Stimulated activated effector memory CD8-positive, alpha-beta T cell treated with anti-CD3 and anti-CD28 coated beads, Interleukin-12 subunit alpha, Interleukin-12 subunit beta, amount 100 ng/mL, for 72 hours (primary cell): Measurements from ENCODE around the gene LRWD1.
"Not testable (repeated sequence)": the region's sequence is repeated elsewhere in the genome, so short reads cannot be mapped to it uniquely, and the experiment has no call there.

Source experiments
- ATAC-seq: fragments of 150-1000 bp; cut with Tn5 transposase; 2 replicates; pipeline ENCODE4 v1.10.0; 2021
- DNase-seq, 2 donors: peaks; one replicate each; pipeline ENCODE4 v3.0.0; 2021 to 2022; ENCODE audit warnings: low spot score in 2 of 2
- H3K27ac Mint-ChIP-seq: one replicate; pipeline ENCODE4 v1.8.0; 2022; ENCODE audit warnings: mild to moderate bottlenecking, mixed read lengths
- H3K36me3 Mint-ChIP-seq: one replicate; pipeline ENCODE4 v1.8.0; 2022; ENCODE audit warnings: mild to moderate bottlenecking, mixed read lengths
- H3K4me1 Mint-ChIP-seq: one replicate; pipeline ENCODE4 v1.8.0; 2022; ENCODE audit warnings: mixed read lengths
- H3K4me3 Mint-ChIP-seq: one replicate; pipeline ENCODE4 v1.8.0; 2022; ENCODE audit warnings: mild to moderate bottlenecking, mixed read lengths
- H3K9me3 Mint-ChIP-seq: one replicate; pipeline ENCODE4 v1.8.0; 2022; ENCODE audit warnings: mixed read lengths

LRWD1 gene

DNA sequence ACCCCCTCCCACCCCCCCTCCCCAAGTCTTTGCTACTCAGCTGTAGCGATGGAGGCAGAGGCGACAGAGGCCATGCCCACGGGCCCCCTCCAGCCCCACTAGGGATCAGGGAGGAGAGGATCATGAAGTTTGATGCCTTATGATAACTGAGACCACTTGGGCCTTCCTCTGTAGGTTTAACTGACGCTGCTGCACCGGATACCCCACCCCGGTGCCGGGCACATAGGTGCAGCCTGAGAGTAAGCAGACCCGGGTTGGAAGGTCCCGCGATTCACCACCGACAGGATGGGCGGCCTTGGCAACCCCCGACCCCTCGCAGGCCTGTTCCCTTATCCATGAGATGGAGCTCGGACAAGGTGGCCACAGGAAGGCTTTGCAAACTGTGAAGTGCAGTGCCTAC lies 29.2 kb downstream of the LRWD1 start:
- not testable (repeated sequence) for H3K36me3 Mint-ChIP-seq, H3K4me1 Mint-ChIP-seq, H3K4me3 Mint-ChIP-seq, H3K9me3 Mint-ChIP-seq, H3K27ac Mint-ChIP-seq
- DNase-seq, result peak in 1 of 2 donors; percentile 79
- ATAC-seq, result peak; percentile 0

DNA sequence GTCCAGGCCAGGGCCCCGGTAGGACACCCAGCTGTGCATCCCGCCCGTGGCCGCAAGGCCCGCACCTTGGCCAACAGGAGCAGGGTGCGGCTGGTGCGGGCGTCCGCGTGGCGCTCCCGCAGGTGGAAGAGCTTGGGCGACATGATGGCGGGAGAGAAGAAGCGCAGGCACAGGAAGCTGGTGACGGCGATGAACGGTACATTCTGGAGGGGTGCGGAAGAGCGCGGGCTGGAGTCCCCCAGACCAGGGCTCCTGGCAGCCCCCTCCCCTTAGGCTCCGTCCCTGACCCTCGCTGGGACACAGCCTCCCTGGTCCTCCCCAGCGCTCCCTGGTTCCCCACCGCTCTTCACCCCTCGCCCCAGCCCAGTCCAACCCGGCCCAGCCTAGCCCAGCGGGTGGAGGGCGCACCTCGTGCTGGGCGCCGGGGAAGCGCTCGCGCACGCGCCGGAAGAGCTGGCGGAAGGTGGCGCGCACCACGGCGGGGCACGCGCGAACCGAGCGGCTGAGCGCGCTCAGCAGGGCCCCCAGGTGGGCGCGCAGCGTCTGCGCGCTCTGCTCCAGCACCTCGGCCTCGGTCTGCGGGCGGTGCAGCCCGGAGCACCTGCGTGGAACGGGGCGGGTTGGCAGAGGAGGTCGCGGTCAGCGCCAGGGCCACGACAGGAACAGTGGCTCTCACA lies 29.8 kb downstream of the LRWD1 start:
- not testable (repeated sequence) for DNase-seq, H3K4me1 Mint-ChIP-seq, H3K36me3 Mint-ChIP-seq, H3K9me3 Mint-ChIP-seq, H3K27ac Mint-ChIP-seq, H3K4me3 Mint-ChIP-seq
- ATAC-seq, result peak; percentile 81

DNA sequence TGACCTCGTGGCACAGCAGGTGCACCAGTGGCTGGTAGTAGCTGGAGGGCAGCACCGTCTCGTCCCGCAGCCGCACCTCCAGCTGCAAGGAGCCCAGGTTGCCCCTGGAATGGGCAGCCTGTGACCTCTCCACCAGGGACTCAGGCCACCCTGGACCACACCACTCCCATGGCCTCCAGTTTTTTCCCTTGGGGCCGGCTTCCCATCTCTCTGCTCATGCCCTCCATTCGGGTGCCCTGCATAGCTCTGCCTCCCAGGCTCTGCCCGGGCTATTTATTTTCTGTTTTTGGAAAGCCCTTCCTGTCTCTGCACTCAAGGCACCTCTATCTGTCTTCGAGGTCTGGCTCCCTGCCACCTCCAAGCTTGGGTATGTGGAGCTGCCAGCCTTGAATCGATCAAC lies 32.1 kb downstream of the LRWD1 start:
- H3K9me3 Mint-ChIP-seq, H3K36me3 Mint-ChIP-seq, H3K27ac Mint-ChIP-seq, H3K4me1 Mint-ChIP-seq, H3K4me3 Mint-ChIP-seq, ATAC-seq: not testable (repeated sequence)
- peak in 1 of 2 donors; percentile 52 for DNase-seq

DNA sequence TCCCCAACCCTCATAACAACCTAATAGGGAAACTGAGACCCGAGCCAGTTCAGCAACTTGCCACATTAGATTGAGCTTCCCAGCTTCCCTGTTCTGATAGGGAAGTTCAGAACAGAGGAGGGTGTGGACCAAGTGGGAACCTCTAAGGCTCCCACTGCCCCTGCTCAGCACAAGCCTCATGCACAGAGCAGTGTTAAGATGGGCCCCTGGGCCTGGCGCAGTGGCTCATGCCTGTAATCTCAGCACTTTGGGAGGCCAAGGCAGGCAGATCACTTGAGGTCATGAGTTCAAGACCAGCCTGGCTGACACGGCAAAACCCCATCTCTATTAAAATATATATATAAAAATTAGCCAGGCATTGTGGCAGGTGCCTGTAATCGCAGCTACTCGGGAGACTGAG lies 32.5 kb downstream of the LRWD1 start:
- not testable (repeated sequence) for ATAC-seq, H3K9me3 Mint-ChIP-seq, H3K36me3 Mint-ChIP-seq, H3K4me1 Mint-ChIP-seq, H3K27ac Mint-ChIP-seq, H3K4me3 Mint-ChIP-seq
- DNase-seq, result peak in 1 of 2 donors; percentile 52

DNA sequence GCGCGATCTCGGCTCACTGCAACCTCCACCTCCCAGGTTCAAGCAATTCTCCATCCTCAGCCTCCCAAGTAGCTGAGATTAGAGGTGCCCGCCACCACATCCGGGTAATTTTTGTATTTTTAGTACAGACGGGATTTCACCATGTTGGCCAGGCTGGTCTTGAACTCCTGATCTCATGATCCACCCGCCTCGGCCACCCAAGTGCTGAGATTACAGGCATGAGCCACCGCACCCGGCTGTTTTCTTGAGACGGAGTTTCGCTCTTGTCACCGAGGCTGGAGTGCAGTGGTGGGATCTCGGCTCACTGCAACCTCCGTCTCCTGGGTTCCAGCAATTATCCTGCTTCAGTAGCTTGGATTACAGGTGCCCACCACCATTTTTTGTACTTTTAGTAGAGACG lies 33.5 kb downstream of the LRWD1 start:
- not testable (repeated sequence) for H3K36me3 Mint-ChIP-seq, ATAC-seq, H3K4me3 Mint-ChIP-seq, H3K27ac Mint-ChIP-seq, H3K4me1 Mint-ChIP-seq, H3K9me3 Mint-ChIP-seq
- DNase-seq, result peak in 1 of 2 donors; percentile 47

DNA sequence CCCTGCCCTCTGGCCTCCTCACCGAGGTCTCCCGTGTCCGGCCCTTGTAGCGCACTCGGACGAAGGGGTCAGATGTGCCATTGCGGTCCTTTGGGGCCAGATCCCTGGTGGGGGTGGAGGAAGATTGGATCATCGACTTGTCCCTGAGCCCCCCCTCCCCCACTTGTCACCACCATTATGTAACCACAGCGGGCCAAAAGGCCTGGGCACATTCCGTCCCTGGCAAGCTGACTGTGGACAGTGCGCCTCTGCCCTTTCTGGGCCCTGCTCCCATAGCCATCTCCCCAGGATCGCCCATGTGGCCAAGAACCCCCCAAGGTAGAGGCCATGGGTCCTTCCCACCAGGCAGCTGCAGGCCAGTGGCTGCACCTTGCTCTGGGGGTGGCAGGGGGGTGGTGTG lies 38.4 kb downstream of the LRWD1 start:
- H3K4me1 Mint-ChIP-seq, H3K4me3 Mint-ChIP-seq, H3K36me3 Mint-ChIP-seq, H3K27ac Mint-ChIP-seq, H3K9me3 Mint-ChIP-seq, DNase-seq: not testable (repeated sequence)
- peak; percentile 41 for ATAC-seq

DNA sequence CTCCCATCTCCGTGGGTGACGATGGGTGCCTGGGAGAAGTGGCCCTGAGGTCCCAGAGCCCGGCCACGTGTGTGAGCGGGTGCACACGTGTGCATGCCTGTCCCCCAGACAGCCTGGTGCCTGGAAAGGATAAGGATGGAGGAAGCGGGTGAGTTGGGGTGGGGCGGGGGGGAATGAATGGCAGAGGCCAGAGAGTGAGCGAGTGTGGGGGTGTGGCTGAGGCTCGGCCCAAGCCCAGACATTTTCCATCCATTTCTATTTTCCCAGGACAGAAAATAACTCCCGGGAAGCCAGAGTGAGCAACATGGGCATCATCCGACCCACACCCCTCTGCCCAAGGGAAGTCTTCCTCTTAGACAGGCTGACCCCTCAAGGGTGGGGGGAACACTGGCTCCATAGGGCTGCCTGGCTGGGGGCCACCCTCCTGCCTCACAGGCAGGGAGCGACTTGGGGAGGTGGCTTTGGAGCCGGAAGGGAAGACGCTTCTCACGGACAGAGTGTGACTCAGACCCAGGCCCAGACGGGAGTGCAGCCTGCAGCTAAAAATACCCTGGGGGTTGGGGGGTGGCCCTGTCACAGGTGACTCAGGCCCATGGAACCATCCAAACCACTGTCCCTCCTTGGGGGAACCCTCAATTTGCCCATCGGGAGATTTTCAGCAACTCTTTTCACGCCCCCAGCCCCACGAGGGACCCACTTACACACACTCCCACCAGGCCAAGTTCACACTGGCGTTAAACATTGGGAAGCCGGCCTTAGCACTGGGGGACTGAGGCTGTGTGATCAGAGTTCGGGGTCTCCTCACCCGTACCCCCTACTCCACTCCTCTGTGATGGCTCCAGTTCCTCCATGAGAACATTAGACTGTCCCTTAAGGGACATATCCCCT lies 40.8 kb downstream of the LRWD1 start:
- peak; percentile 4 for ATAC-seq
- not testable (repeated sequence) for H3K4me1 Mint-ChIP-seq, H3K9me3 Mint-ChIP-seq, H3K27ac Mint-ChIP-seq, H3K36me3 Mint-ChIP-seq, H3K4me3 Mint-ChIP-seq
- peak in 1 of 2 donors; percentile 47 for DNase-seq

DNA sequence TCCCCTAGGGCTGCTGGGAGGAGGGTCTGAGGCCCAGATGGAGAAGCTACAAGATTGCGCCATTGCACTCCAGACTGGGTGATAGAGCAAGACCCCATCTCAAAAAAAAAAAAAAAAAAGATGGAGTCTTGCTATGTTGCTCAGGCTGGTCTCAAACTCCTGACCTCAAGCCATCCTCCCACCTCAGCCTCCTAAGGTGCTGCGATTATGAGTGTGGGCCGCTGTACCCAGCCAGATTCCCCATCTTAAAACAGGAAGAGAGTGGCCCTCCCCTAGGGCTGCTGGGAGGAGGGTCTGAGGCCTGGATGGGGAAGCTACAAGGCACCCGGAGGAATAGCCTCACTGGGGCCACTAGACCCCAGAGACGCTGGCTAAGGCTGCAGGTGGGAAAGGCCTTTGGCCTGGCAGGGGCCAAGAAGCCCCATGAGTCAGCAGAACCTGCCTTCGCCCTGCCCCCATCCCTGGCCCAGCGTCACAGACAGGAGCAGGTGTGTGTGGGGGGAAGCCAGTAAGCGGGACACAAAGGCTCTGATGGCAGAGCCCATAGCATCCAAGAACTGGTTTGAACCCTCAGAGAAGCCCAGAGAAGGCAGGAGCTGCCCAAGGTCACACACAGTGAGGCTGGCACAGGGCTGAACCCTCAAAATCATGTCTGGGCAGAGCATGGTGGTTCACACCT lies 42.8 kb downstream of the LRWD1 start:
- not testable (repeated sequence) for ATAC-seq, H3K4me1 Mint-ChIP-seq, H3K36me3 Mint-ChIP-seq, H3K27ac Mint-ChIP-seq, H3K9me3 Mint-ChIP-seq, H3K4me3 Mint-ChIP-seq
- DNase-seq, result peak in 1 of 2 donors; percentile 58

DNA sequence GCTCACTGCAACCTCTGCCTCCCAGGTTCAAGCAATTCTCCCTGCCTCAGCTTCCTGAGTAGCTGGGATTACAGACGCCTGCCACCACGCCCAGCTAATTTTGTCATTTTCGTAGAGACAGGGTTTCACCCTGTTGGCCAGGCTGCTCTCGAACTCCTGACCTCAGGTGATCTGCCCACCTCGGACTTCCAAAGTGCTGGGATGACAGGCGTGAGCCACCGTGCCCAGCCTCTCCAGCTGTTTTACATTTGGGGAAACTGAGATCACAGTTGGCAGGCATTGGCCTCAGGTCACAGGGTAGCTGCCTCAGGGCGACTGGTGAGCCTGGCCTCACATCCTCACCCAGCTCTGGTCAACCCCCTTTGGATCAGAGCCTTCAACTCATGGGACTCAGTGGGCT lies 45.8 kb downstream of the LRWD1 start:
- not testable (repeated sequence) for H3K4me1 Mint-ChIP-seq, H3K9me3 Mint-ChIP-seq, H3K27ac Mint-ChIP-seq, H3K36me3 Mint-ChIP-seq, ATAC-seq, H3K4me3 Mint-ChIP-seq
- peak in 1 of 2 donors; percentile 49 for DNase-seq

DNA sequence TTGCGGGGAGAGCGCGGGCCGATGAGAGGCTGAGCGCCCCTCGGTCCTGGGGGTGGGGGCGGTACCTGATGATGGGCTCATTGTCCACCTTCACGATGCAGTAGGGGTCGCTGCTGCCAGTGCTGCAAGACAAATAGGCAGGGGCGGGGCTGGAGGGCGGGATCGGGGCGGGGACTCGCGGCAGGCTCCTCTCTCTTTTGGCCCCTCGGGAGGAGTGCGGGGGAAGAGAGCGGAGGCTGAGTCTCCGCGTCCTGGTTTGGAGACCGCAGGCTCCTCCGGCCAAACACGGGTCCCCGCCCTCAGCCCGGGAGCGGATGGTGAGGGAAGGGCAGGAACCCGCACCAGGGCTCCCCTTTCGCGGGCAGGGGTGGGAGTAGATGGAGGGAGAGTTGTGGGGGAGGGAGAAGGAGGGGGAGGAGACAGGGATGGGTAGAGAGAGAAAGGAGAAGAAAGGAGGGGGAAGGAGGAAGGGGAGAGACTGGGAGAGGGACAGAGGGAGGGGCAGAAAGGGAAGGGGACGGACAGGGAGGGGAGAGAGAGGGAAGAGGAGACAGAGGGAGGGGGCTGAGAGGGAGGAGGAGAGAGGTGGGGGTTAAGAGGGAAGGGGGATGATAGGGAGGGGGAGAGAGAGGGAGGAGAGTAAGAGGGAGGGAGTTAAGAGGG lies 47.2 kb downstream of the LRWD1 start:
- H3K27ac Mint-ChIP-seq, H3K4me1 Mint-ChIP-seq, H3K36me3 Mint-ChIP-seq, DNase-seq, H3K9me3 Mint-ChIP-seq: not testable (repeated sequence)
- peak; percentile 61 for ATAC-seq
- peak overlapping the region; percentile 18 for H3K4me3 Mint-ChIP-seq

DNA sequence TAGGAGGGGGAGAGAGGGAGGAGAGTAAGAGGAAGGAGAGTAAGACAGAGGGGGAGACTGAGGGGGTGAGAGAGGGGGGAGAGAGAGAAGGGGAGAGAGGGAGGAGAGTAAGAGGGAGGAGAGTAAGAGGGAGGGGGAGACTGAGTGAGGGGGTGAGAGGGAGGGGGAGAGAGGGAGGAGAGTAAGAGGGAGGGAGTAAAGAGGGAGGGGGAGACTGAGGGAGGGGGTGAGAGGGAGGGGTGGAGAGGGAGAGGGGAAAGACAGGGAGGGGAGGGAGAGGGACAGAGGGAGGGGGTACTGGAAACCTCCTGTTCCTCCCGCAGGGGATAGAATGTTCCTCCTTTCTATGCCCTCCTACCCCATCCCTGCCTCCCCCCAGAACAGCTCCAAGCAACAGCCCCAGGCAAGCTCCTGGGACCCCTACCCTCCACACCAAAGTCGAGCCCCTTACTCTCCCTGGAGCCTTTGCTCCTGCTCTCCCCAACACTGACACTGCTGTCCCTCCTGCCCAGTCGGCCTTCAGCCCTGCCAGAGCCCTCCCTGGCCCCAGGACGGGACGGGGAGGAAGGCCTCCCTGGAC lies 47.9 kb downstream of the LRWD1 start:
- not testable (repeated sequence) for H3K36me3 Mint-ChIP-seq, ATAC-seq, H3K9me3 Mint-ChIP-seq, H3K4me1 Mint-ChIP-seq, H3K27ac Mint-ChIP-seq
- peak in 1 of 2 donors; percentile 69 for DNase-seq
- peak overlapping the region; percentile 18 for H3K4me3 Mint-ChIP-seq

DNA sequence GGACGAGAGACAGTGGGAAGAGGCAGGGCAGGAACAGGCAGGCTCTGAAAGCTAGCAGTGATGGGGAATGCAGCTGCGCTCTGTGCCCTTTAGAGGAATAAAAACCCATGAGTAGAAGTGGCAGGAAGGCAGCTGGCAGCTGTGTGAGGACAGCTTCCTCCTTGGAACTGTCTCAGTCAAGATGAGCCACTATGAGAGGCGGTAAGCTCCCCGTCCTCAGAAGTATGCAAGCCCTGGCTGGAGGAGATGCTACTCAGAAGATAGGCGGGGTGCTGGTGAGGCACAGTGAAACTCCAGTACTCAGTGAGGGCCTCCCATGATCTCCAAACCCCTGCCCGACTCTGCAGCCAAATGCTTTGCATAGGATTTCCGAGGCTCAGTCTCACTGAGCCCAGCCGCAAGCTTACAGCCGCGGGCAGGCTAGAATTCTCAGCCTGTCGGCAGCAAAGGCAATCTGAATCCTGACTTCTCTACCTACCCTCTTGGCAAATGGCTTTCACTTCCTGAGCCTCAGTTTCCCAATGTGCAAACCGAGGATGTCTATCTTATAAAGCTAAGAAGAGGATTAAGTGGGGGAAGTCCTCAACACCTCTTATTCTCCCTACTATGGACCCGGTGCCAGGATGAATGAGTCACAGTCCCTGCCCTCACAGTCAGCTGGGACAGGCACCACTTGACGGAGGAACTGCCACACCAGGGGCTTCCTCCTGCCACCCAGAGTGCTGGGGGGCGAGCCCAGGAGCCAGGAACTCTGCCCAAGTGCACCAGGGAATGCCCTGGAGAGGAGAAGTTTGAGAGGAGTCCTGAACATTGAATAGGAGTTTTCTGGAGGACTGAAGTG lies 50.3 kb downstream of the LRWD1 start:
- H3K4me1 Mint-ChIP-seq, H3K36me3 Mint-ChIP-seq, H3K27ac Mint-ChIP-seq, H3K4me3 Mint-ChIP-seq, H3K9me3 Mint-ChIP-seq, ATAC-seq: not testable (repeated sequence)
- DNase-seq, result peak in 1 of 2 donors; percentile 44

DNA sequence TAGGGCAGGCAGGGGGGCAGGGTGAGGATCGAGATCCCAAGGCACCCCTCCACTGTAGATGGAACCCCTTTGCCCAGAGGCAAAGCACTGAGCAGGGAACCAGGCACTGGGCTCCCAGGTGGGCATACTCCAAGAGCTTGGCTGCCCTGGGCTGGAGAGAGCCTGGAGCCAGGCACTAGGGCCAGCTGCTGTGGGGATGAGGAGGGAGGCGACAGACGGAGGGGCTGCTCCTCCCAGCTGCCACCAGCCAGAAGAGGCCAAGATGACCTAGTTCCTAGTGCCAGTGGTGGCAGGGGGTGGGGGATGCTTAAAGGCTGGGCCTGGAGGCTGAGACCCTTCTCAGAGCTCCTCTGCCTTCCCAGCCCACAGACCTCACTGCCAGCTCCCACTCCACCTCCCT lies 51.1 kb downstream of the LRWD1 start:
- H3K27ac Mint-ChIP-seq, H3K4me3 Mint-ChIP-seq, DNase-seq, H3K36me3 Mint-ChIP-seq, H3K9me3 Mint-ChIP-seq, H3K4me1 Mint-ChIP-seq: not testable (repeated sequence)
- ATAC-seq, result peak; percentile 1

DNA sequence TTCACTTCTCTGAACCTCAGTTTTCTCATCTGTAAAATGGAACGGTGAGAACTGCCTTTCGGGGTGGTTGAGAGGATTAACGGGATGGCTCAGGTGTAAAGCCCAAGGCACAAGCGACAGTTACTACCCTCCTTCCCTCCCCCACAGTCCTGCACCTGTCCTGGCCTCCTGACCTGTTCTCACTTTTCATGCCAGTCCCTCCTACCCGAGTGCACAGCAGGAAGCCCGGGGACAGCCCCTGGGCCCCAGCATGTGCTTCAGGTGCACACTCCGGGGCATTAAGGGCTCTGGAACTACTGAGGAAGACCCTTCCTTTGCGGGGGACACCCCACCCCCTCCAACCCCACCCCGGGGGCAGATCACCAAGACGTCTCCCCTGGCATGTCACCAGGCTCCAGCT lies 52.2 kb downstream of the LRWD1 start:
- not testable (repeated sequence) for H3K27ac Mint-ChIP-seq, ATAC-seq, H3K36me3 Mint-ChIP-seq, H3K4me1 Mint-ChIP-seq, H3K9me3 Mint-ChIP-seq, DNase-seq, H3K4me3 Mint-ChIP-seq
